ENCODE measurements around the gene TNFSF15.

TNFSF15 gene

DNA sequence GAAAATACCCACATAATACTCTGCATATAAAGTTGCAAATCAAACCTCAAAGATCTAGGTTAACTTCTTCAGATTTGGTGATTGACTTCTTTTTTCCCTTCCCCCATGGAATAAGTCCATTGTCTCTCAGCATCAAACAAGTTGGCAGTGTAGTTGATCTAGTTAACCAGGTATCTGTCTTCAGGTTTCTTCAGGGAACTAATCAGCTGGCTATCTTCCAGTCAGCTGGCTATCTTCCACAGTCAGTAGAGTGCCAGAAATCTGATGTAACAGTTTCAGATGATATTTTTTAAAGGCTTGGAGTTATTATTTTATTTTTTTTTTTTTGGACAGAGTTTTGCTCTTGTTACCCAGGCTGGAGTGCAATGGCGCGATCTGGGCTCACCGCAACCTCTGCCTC is 16.8 kb downstream of the TNFSF15 start:
- no peak for DNase-seq (ENCODE audit: low read depth, low spot score)

DNA sequence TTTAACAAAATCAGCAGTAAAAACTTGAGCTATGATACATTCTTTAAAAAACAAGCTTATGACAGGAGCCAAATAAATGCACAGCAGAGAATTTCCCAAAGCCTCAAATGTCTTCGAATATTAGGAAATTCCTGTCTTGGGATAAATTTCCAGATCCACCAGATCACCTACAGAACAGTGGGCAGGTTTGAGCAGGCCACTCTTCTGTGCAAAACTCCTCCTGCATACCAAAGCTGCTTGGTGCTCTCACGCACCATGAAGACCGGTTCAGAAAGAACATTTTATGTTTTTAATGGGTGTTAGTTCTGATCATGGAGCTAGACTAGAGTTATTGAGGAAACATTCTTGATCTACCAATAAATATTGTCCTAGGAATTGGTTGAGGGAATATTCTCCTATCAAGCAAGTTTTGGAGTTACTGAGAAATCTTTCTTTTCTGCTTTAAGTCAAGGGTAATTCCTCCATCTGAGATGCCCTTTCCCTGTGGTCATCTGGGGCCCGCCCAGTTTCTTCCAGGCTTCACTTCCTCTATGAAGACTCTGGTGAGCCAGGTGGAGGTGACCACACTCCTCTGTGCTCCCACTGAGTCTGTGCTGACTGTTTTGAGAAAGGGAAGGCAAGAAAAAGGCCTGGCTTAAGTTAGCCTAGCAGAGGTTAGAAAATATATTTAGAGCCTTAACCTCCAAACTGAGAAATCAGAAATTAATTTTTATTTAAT is 17.9 kb downstream of the TNFSF15 start:
- no peak for DNase-seq (ENCODE audit: low read depth, low spot score)

GRCh38 chr9:114787214-114787613 is 18.6 kb downstream of the TNFSF15 start:
- no peak for DNase-seq (ENCODE audit: low read depth, low spot score)

DNA sequence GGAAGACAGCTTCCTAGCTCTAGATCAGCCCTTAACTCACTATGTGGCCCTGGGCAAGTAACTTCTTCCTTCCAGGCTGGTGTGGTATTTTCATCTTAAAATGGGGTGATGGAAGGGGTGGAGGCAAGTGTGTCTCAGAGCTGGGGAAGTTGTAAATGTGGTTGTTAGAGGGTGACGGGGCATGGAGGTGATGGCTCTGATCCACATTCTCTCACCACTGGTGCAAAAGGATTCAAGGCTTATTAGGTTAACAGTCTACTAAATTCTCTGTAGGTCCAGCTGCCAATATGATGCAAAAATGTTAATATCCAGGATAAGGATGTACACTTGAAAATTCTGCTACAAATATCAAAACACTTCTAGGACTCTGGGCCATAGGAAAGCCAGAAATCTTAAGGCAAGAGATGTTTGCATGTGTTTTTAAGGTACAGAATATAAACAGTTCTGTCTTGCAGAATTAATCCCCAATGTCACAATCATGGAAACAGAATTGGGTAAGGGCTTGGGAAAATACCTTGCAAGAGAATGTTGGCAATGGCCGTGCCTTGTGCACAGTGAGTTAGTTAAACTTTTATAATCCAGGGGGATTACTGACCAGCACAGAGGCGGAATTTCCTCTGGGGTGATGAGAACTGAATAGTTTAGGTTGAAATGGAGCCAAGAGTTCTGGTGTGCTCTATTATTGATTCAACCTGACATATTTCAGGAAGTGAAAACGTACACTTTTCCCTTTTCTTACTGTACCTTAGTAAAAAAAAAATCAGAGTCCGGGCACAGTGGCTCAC is 19.8 kb downstream of the TNFSF15 start:
- DNase-seq (ENCODE audit: low read depth, low spot score) = no peak

DNA sequence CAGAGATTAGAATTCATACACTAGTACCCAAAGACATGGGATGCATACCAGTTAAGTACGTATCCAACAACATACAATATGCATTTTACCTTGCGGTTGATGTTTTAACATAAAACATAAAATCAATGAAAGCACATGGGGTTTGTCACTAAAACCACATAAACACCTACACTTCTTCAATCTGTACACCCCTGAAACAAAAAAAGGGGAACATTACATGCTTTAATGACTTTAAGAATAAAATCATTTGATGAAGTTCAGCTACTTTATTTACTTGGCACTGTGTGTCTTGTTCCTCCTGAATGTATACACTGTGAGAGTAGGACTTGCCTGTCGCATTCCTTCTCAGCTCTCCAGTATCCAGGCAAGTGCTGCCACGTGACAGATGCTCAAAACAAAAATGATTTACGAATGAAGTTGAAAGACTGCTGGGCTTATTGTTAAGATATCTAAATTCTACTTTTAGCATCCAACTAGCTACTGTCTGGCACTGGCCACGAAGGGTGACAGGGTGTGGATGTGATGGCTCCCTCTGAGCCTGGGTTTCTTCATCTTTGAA is 21.0 kb downstream of the TNFSF15 start:
- DNase-seq (ENCODE audit: low read depth, low spot score) = no peak

- no peak for DNase-seq (ENCODE audit: low read depth, low spot score)
Observed at GRCh38 chr9:114782586-114782985, 23.3 kb downstream of the TNFSF15 start.

DNA sequence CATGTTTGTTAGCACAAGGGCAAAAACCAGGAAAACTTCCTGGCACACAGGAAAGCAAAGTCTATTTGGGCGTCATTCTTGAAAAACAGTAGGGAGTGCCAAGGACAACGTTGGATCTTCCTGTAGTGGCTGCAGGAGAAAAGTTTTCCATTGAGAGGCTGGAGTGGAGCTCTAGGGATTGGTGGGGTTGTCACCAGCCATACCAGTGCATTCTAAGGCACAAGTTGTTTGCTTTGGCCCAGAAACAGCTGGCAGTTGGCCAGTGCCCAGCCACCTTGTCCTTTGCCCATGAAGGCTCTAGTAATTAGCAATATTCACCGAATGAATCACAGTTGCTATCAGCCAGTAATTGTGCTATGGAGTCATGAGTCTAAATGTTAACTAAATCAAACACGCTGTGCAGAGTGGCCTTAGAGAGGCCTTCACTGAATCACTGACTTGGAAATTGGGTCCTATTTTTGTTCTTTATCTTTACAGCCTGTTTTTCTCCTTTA is 26.4 kb downstream of the TNFSF15 start:
- no peak for DNase-seq (ENCODE audit: low read depth, low spot score)

GRCh38 chr9:114777821-114778609 is 27.8 kb downstream of the TNFSF15 start:
- DNase-seq (ENCODE audit: low read depth, low spot score) = no peak

DNA sequence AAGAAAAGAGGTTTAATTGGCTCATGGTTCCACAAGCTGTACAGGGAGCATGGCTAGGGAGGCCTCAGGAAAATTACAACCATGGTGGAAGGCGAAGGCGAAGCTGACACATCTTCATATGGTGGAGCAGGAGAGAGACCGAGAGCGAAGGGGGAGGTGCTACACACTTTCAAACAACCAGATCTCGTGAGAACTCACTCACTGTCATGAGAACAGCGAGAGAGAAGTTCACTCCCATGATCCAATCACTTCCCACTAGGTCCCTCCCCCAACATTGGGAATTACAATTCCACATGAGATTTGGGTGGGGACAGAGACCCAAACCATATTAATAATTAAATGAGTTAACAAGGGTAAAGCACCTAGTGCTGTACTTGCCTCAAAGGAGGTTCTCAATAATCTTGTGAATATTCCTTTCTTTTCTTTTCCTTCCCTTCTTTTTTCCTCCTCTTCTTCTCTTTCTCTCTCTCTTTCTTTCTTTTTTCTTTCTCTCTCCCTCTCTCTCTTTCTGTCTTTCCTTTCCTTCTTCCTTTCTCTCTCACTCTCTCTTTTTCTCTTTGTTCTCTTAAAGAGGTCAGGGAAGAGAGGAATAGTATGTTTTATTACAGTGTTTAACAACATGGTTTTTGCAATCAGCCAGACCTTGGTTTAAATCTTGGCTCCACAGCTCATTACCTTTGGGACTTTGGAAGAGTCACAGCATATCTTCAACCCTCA is 29.0 kb downstream of the TNFSF15 start:
- no peak for DNase-seq (ENCODE audit: low read depth, low spot score)

DNA sequence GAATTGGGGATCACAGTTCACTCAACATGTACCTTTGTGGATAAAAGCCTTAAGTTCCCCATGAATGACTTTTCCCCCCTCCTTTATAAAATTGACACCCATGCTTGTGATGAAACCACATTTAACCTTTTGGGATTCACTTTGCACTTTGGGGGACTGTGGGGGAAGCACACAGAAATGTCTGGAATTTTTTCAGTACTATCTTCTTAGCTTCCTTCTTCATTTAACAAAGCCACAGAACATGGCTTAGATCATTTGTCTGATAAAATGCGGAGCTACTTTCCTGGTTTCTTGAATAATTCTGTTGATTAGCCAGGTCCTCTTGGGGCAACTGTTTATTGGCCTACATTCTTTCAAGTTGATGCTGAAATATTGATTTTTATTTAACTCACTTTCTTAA is 29.9 kb downstream of the TNFSF15 start:
- DNase-seq (ENCODE audit: low read depth, low spot score) = no peak

DNA sequence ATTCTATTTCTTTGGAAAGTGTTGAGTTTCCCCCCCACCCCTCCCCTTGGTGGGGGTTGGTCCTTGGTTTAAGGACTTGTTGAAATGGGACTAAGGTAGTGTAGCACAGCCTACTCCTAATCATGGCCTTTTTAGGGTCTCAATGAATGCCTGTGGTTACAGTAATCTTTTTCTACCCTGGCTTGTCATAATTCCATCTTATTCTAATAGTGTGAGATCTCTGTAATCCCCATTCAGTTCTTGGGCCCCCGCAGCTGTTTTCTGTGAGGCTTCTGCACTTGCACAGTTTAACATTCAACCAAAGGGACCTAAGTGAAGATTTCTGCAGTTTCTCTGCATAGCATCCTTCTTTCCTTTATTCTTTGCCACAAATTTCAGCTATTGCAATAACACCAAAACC is 30.7 kb downstream of the TNFSF15 start:
- DNase-seq (ENCODE audit: low read depth, low spot score) = no peak

DNA sequence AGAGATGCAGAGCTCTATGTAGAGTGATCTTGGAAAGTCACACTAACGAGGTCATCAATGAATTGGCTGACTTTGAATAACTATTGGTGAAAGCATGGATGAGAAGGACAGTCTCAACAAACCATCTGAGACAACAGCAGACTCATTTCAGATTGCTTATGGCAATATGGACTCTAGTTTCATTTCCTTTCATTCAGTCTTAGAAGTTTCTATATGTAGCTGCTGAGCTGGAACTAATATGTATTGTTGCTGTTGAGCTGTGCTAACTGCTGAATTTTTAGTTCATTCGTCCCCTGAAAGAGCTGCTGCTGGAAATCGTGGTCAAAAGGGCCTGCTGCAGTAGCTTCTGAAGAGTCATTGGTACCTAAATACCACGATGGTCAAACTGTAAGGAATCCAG is 31.3 kb downstream of the TNFSF15 start:
- no peak for DNase-seq (ENCODE audit: low read depth, low spot score)

- DNase-seq (ENCODE audit: low read depth, low spot score) = no peak
Observed at GRCh38 chr9:114771889-114772288, 34.0 kb downstream of the TNFSF15 start.

GRCh38 chr9:114770991-114771390 is 34.8 kb downstream of the TNFSF15 start:
- no peak for DNase-seq (ENCODE audit: low read depth, low spot score)

- DNase-seq (ENCODE audit: low read depth, low spot score) = no peak
Observed at GRCh38 chr9:114769624-114770023, 36.2 kb downstream of the TNFSF15 start.

GRCh38 chr9:114763220-114763619 is 42.6 kb downstream of the TNFSF15 start:
- DNase-seq (ENCODE audit: low read depth, low spot score) = no peak

GRCh38 chr9:114761523-114761922 is 44.3 kb downstream of the TNFSF15 start:
- DNase-seq (ENCODE audit: low read depth, low spot score) = no peak

- no peak for DNase-seq (ENCODE audit: low read depth, low spot score)
Observed at GRCh38 chr9:114759512-114760341, 46.1 kb downstream of the TNFSF15 start.

DNA sequence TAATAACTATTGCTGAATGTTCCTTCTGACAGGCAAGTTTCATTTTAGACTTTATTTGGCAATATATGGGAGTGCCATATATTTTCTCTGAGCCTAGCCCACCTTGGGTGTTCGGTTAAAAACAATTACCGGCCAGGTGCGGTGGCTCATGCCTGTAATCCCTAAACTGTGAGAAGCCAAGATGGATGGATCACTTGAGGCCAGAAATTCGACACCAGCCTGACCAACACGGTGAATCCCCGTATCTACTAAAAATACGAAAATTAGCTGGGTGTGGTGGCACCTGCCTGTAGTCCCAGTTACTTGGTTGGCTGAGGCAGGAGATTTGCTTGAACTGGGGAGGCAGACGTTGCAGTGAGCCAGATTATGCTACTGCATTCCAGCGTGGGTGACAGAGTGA is 47.9 kb downstream of the TNFSF15 start:
- no peak for DNase-seq (ENCODE audit: low read depth, low spot score)

GRCh38 chr9:114757395-114757794 is 48.4 kb downstream of the TNFSF15 start:
- no peak for DNase-seq (ENCODE audit: low read depth, low spot score)

All from activated naive CD8-positive, alpha-beta T cell treated with anti-CD3 and anti-CD28 coated beads, Interleukin-2, amount 50 U/mL, for 16 hours (primary cell).